ENCODE data around the gene SNX18.

The SNX18 gene

GRCh38 chr5:54537725-54538124 is 20.2 kb downstream of the SNX18 start:
- DNase-seq (ENCODE audit: extremely low spot score, insufficient read length, low read depth) (no peak), FAIRE-seq (no peak)

- DNase-seq (ENCODE audit: extremely low spot score, insufficient read length, low read depth) (no peak), FAIRE-seq (no peak)
Measured at GRCh38 chr5:54538156-54538555, 20.6 kb downstream of the SNX18 start.

GRCh38 chr5:54539001-54539400 is 21.4 kb downstream of the SNX18 start:
- FAIRE-seq: no peak
- DNase-seq (ENCODE audit: extremely low spot score, insufficient read length, low read depth): no peak

GRCh38 chr5:54540286-54540685 is 22.7 kb downstream of the SNX18 start:
- FAIRE-seq (no peak), DNase-seq (ENCODE audit: extremely low spot score, insufficient read length, low read depth) (no peak)

GRCh38 chr5:54541823-54542783 is 24.5 kb downstream of the SNX18 start:
- FAIRE-seq (no peak), DNase-seq (ENCODE audit: extremely low spot score, insufficient read length, low read depth) (no peak)

- DNase-seq (ENCODE audit: extremely low spot score, insufficient read length, low read depth) (no peak), FAIRE-seq (no peak)
Measured at GRCh38 chr5:54544044-54544443, 26.5 kb downstream of the SNX18 start.

- FAIRE-seq (no peak), DNase-seq (ENCODE audit: extremely low spot score, insufficient read length, low read depth) (no peak)
Measured at GRCh38 chr5:54545796-54546195, 28.2 kb downstream of the SNX18 start.

GRCh38 chr5:54547711-54548250 is 30.2 kb downstream of the SNX18 start:
- FAIRE-seq (no peak), DNase-seq (ENCODE audit: extremely low spot score, insufficient read length, low read depth) (no peak)

GRCh38 chr5:54548565-54548964 is 31.0 kb downstream of the SNX18 start:
- no peak for FAIRE-seq
- no peak for DNase-seq (ENCODE audit: extremely low spot score, insufficient read length, low read depth)

- no peak for FAIRE-seq
- no peak for DNase-seq (ENCODE audit: extremely low spot score, insufficient read length, low read depth)
Measured at GRCh38 chr5:54551292-54551691, 33.7 kb downstream of the SNX18 start.

GRCh38 chr5:54551926-54552325 is 34.4 kb downstream of the SNX18 start:
- DNase-seq (ENCODE audit: extremely low spot score, insufficient read length, low read depth) (no peak), FAIRE-seq (no peak)

GRCh38 chr5:54552446-54552845 is 34.9 kb downstream of the SNX18 start:
- DNase-seq (ENCODE audit: extremely low spot score, insufficient read length, low read depth) (no peak), FAIRE-seq (no peak)

- FAIRE-seq (no peak), DNase-seq (ENCODE audit: extremely low spot score, insufficient read length, low read depth) (no peak)
Measured at GRCh38 chr5:54553659-54554207, 36.2 kb downstream of the SNX18 start.

GRCh38 chr5:54556141-54556540 is 38.6 kb downstream of the SNX18 start:
- no peak for FAIRE-seq
- DNase-seq (ENCODE audit: extremely low spot score, insufficient read length, low read depth): no peak

GRCh38 chr5:54558362-54558761 is 40.8 kb downstream of the SNX18 start:
- no peak for DNase-seq (ENCODE audit: extremely low spot score, insufficient read length, low read depth)
- FAIRE-seq: no peak

GRCh38 chr5:54561651-54562050 is 44.1 kb downstream of the SNX18 start:
- no peak for FAIRE-seq

GRCh38 chr5:54563083-54563761 is 45.7 kb downstream of the SNX18 start:
- no peak for FAIRE-seq
- no peak for DNase-seq (ENCODE audit: extremely low spot score, insufficient read length, low read depth)

More at GRCh38 chr5:54561651-54562050, 44.1 kb downstream of the SNX18 start:
- no peak for DNase-seq (ENCODE audit: extremely low spot score, insufficient read length, low read depth)

GRCh38 chr5:54567996-54568395 is 50.4 kb downstream of the SNX18 start:
- FAIRE-seq (no peak), DNase-seq (ENCODE audit: extremely low spot score, insufficient read length, low read depth) (no peak)

- no peak for DNase-seq (ENCODE audit: extremely low spot score, insufficient read length, low read depth)
- no peak for FAIRE-seq
Measured at GRCh38 chr5:54570916-54571315, 53.4 kb downstream of the SNX18 start.

- FAIRE-seq (no peak), DNase-seq (ENCODE audit: extremely low spot score, insufficient read length, low read depth) (no peak)
Measured at GRCh38 chr5:54571462-54571861, 53.9 kb downstream of the SNX18 start.

Measured in GM18507 (cell line).